HG02852 (cell line): ENCODE data around the gene SAMHD1.
"Not testable (repeated sequence)": the region's sequence is repeated elsewhere in the genome, so short reads cannot be mapped to it uniquely, and the experiment has no call there.

ENCODE experiments used
- ATAC-seq: cut with Tn5 transposase; IDR thresholded peaks from one replicate; pipeline ENCODE4 v1.9.1; 2021; ENCODE audit warnings: mild to moderate bottlenecking, moderate library complexity; ENCODE audit not compliant: unreplicated experiment

Gene SAMHD1

GRCh38 chr20:36856691-36857635 lies 94.5 kb downstream of the SAMHD1 start:
- no peak for ATAC-seq

- ATAC-seq = no peak
Measured at GRCh38 chr20:36856195-36856594, 95.3 kb downstream of the SAMHD1 start.

- no peak for ATAC-seq
Measured at GRCh38 chr20:36855241-36855657, 96.3 kb downstream of the SAMHD1 start.

- ATAC-seq = no peak
Measured at GRCh38 chr20:36854348-36855240, 96.9 kb downstream of the SAMHD1 start.

- no peak for ATAC-seq
Measured at GRCh38 chr20:36852187-36852586, 99.3 kb downstream of the SAMHD1 start.

- no peak for ATAC-seq
Measured at GRCh38 chr20:36851490-36851889, 100.0 kb downstream of the SAMHD1 start.

- no peak for ATAC-seq
Measured at GRCh38 chr20:36850759-36851158, 100.7 kb downstream of the SAMHD1 start.

GRCh38 chr20:36849333-36850065 lies 102.0 kb downstream of the SAMHD1 start:
- ATAC-seq = no peak

- ATAC-seq = no peak
Measured at GRCh38 chr20:36848677-36849076, 102.8 kb downstream of the SAMHD1 start.

- ATAC-seq = no peak
Measured at GRCh38 chr20:36848078-36848660, 103.3 kb downstream of the SAMHD1 start.

GRCh38 chr20:36847710-36848040 lies 103.8 kb downstream of the SAMHD1 start:
- no peak for ATAC-seq

- no peak for ATAC-seq
Measured at GRCh38 chr20:36847009-36847709, 104.3 kb downstream of the SAMHD1 start.

GRCh38 chr20:36845288-36845971 lies 106.1 kb downstream of the SAMHD1 start:
- no peak for ATAC-seq

GRCh38 chr20:36841030-36841429 lies 110.5 kb downstream of the SAMHD1 start:
- ATAC-seq = not testable (repeated sequence)
